ENCODE results near the gene CACNA2D4. TPM values are rescaled to one million over a fixed set of nuclear protein-coding genes. Genes with fewer than 3 reads are reported as not detected.

The CACNA2D4 gene
- total RNA-seq, 4 donors from 2014 or later: 0.27 to 3.1 (median 0.92) TPM

- Histone ChIP-seq H3K36me3 (no peaks in the 10 kb centered on the region), H3K9me3 (no peaks in the 10 kb centered on the region), H3K27ac (peak overlapping the region in 3 of 4 donors; percentile 14 to 29 (median 20)), H3K4me3 (no peak overlapping the region), H3K4me1 (peaks cover 0 to 11% (median 0%) of the 10 kb centered on the region in 3 donors), H3K27me3 (no peaks in the 10 kb centered on the region)
- intact Hi-C loops (cut with DNase I): no loop called here
- DNase-seq: no peak
- WGBS, 2 donors: 34 to 54% methylated on average over 11 to 12 of the region's 25 CpGs
- TF ChIP-seq CTCF (IDR thresholded peaks at IDR 0.05) (no peak), POLR2A (IDR thresholded peaks at IDR 0.05) (no peak)
These were observed 113.7 kb downstream of the CACNA2D4 start for GRCh38 chr12:1804545-1805332.

GRCh38 chr12:1803736-1804135, 114.7 kb downstream of the CACNA2D4 start:
- no peak for DNase-seq

GRCh38 chr12:1801303-1801975, 117.0 kb downstream of the CACNA2D4 start:
- H3K4me1 ChIP-seq: peaks cover 0 to 24% (median 4%) of the 10 kb centered on the region in 3 donors
- H3K36me3 ChIP-seq: no peaks in the 10 kb centered on the region
- H3K27me3 ChIP-seq: no peaks in the 10 kb centered on the region
- H3K27ac ChIP-seq: no peak overlapping the region
- WGBS, 2 donors: 60 to 64% methylated on average over 7 to 9 of the region's 16 CpGs
- intact Hi-C loops (cut with DNase I): no loop called here
- TF ChIP-seq CTCF (IDR thresholded peaks at IDR 0.05): no peak
- TF ChIP-seq POLR2A (IDR thresholded peaks at IDR 0.05): no peak
- DNase-seq: no peak
- no peak overlapping the region for H3K4me3 ChIP-seq
- H3K9me3 ChIP-seq: no peaks in the 10 kb centered on the region

More at GRCh38 chr12:1803736-1804135, 114.7 kb downstream of the CACNA2D4 start:
- no peaks in the 10 kb centered on the region for H3K36me3 ChIP-seq
- H3K9me3 ChIP-seq: no peaks in the 10 kb centered on the region
- H3K27ac ChIP-seq: no peak overlapping the region
- H3K4me3 ChIP-seq: no peak overlapping the region
- peaks cover 0 to 11% (median 0%) of the 10 kb centered on the region in 3 donors for H3K4me1 ChIP-seq
- TF ChIP-seq CTCF (IDR thresholded peaks at IDR 0.05) (no peak), POLR2A (IDR thresholded peaks at IDR 0.05) (no peak)
- no peaks in the 10 kb centered on the region for H3K27me3 ChIP-seq
- 75 to 87% methylated on average over 3 to 6 of the region's 7 CpGs for WGBS, 2 donors
- intact Hi-C loops (cut with DNase I): no loop called here

GRCh38 chr12:1800401-1801302, 117.8 kb downstream of the CACNA2D4 start:
- Histone ChIP-seq H3K27me3 (no peaks in the 10 kb centered on the region), H3K9me3 (no peaks in the 10 kb centered on the region), H3K36me3 (no peaks in the 10 kb centered on the region), H3K4me1 (peaks cover 4 to 30% (median 7%) of the 10 kb centered on the region in 3 donors), H3K27ac (no peak overlapping the region), H3K4me3 (no peak overlapping the region)
- DNase-seq: no peak
- intact Hi-C loops (cut with DNase I): no loop called here
- WGBS, 2 donors: 35 to 53% methylated on average over 2 to 4 of the region's 14 CpGs
- TF ChIP-seq POLR2A (IDR thresholded peaks at IDR 0.05): no peak
- peak in 3 of 6 experiments; percentile 32 to 62 (median 37) for TF ChIP-seq CTCF (IDR thresholded peaks at IDR 0.05)
